ENCODE results near the gene CDKN1C.

CDKN1C gene

DNA sequence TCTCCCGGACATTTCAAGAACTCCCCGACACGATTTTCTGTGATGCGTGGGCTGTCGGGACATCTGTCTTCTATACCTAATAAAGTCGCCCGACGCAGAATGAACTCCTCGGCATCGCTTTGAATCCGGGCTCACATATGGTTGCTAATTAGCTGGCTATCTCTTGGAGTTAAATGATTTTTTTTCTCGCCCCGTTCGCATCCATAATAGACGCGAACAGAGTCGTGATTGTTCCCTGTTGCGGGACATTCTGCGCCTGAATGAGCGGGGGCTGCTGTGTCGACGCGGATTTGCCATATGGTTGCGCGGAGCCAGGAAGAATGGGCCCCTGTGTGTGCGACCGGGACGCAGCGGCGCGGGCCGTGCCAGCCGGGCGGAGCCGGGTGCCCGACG is 16.4 kb downstream of the CDKN1C start:
- DNase-seq (ENCODE audit: low read depth), result no peak

DNA sequence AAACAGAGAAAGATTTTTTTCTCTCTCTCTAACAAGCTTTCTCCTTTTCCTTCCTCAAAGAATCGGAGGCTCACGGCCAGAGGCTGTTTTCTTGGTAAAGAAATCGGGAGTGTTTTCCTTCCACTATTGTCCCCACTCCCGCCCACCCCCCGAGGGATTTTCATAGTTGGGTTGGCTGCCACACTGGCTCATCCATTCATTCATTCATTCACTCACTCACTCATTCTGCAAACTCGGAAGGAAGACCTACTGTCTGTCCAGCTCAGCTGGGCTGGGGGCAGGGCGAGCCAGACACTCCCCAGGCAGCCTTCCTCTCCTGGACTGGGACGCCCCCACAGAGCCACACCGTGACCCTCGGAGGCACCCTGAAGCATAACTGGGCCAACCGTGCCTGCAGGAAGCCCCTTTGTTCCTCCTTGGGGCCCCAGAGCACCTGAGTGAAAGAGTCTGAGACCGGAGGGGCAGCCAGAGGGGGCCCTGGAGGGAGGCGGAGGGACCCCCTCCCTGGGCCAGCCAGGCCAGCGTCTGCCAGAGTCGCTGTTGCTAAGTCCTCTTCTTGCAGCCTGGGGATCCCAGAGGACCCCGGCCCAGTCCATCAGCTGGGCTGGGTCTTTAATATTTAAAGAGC is 17.0 kb downstream of the CDKN1C start:
- DNase-seq (ENCODE audit: low read depth), result no peak

DNA sequence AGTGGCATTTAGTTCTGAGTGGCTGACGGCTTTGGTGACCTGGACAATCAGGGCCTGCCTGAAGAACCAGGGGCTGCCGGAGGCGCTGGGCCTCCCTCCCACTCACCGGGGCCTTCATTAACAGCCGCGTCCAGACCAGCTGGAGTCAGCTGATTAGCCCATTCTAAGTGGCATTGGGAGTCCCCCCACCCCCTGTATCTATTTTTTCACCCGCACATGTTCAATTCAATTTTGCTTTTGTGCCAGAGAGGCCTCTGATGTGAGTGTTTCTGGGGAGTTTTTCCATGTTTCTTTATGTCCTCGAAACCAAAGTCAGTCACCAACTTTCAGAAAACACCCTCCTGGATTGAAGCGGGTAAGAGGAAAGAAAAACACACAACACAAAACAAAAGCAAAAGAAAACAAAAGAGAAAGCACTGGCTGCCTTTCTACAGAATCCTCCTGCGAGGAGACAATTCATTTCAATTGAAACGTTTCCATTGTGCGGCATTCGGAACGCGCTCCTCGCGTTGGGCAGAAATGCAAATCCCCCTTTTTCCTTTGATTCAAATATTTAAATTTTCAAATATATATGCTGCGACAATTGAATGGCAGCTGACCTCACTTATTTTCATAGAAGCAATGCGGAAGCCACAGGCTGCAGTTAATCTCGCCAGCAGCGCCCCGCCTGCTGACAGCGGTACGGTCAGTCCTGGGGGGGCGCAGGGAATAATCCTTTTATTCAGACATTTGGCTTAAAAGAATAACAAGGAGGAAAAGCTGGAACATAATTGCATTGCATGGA is 17.7 kb downstream of the CDKN1C start:
- no peak for DNase-seq (ENCODE audit: low read depth)

DNA sequence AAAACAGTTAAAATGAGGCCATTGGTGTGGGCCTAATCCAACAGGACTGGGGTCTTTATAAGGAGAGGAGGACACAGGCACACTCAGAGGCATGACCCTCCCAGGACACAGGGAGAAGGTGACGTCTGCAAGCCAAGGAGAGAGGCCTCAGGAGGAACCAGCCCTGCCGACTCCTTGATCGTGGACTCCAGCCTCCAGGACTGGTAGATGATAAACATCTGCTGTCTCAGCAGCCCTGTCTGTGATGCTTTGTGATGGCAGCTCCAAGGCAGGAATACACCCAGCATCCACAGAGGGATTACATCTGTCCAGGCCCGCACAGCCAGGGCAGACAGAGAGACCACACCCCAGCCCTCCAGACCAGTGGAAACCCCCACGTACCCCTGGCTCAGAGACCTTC is 18.4 kb downstream of the CDKN1C start:
- DNase-seq (ENCODE audit: low read depth), result no peak

DNA sequence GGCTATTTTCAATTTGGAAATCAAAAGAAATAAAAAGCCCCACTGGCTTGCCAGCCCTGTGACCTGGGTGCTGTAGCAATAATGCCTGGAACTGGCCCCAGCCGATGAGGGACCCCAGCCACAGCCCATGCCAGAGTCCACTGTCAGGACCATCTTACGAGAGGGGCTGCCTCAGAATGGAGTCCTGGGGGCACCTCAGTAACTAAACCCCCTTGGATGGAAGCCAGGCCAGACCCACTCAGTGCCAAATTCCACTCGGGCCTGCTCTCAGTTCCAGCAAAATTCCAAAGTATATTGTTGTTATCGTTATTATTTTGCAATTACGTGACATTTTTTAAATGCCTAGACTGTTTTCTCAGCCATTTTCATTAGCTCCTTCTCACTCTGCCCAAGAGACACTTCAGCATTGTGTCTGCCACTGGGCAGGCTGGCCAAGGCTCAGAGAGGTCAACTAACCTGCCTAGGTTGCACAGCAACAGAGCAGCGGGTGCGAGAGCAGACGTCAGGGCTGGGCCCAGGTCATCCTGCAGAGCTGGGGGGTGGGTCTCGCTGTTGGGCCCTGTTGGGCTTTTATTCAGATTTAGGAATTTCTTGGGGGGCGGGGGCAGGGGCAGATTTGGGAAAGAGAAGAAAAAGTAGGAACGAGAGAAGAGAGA is 19.5 kb downstream of the CDKN1C start:
- DNase-seq (ENCODE audit: low read depth), result no peak

DNA sequence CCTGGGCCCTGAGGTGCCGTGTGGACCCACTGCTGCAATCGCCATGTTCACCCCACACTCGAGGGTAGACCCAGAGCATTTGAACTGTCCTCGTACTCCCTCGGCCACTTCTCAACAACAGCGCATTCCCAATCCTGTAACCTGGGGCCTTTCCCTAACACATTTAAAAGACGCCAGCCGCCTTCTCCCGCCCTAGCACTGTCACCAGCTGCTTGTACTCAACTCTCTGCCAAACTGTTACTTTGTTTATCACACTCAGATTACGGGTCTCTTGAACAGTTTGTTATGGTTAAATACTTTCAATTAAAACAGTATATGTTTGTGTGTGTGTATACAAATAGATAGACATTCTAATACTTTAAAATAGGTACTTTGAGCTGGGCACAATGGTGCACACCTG is 20.7 kb downstream of the CDKN1C start:
- no peak for DNase-seq (ENCODE audit: low read depth)

DNA sequence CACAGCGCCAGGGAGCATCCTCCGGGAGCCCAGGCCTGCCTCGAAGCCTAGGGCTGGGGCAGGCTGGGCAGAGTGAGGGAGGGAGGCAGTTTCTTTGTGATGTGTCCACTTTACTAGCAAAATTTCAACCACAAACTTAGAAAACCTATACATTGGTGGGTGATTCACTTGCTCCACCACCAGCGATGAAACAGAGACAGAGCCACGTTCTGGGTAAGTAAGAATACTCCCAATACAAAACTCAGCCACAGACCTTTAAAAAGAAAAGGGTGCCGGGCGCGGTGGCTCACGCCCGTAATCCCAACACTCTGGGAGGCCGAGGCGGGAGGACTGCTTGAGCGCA is 22.3 kb downstream of the CDKN1C start:
- no peak for DNase-seq (ENCODE audit: low read depth)

DNA sequence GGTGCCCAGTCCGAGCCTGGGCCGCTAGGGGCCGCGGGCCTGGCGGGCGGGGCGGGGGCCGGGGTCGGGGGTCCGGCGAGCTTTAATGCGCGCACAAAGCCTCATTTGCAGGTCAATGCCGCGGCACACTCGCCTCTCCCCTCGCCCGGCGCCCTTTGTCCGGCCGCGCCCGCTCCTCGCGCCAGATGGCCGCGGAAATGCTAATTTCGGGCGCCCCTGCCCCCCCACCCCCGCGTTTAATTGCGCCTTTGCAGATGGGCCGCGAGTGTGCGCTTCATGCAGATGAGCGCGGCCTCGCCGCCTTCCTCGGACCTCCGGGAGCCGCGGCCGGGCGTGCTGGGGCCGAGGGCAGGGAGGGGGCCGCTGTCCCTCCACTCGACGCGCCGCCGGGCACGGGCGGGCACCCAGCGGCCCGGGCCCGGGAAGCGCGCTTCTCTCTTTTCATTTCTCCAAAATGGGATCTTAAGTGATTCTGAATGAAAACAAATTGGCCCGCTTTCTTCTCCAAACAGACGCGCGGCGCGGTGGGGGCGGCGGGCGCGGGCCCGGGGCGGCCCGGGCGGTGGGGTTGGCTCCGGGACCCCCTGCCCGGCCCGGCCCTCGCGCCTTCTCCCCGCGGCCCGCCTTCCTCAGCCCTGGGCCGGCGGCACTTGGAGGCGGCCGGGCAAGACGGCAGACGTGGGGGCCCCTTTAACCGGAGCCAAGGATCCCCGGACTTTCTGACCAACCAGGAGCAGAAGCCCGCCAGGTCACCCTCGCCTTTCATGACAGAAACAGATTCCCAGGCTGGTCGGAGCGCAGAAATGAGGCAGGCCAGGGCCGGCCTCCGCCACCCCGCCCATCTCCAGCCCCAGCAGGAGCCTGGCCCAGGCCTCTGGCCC is 22.9 kb downstream of the CDKN1C start:
- DNase-seq (ENCODE audit: low read depth), result no peak

DNA sequence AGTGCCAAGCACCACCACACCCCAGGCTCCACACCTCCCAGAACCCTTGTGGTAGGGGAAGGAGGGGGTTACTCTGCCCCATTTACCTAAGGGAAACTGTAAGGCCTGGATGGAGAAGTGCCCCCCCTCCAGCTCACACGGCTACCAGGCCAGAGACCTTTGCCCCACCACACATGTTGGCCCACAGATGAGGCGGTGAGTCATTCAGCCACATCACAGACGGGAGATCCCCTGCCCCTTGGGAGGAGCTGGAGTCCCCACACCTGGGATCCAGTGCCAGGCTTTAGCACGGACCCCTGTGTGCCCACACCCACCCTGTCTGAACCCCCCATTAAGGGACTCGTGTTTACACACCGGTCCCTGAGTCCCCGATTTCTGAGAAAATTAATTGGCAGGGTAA is 24.9 kb downstream of the CDKN1C start:
- no peak for DNase-seq (ENCODE audit: low read depth)

DNA sequence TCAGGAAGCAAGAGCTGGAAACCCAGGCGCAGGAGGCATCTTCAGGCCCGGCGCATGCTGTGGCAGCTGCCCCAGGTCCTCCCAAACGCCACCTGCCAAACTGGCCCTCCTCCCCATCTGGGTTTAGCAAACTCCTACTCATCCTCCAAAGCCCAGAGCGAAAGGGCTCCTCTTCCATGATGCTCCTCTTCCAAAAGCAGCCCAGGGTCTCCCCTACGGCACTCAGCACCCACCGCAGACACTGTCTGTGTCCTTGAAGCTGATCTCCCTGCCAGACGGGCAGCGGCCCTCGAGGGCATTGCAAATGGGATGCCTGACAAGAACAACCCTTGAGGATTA is 25.9 kb downstream of the CDKN1C start:
- no peak for DNase-seq (ENCODE audit: low read depth)

DNA sequence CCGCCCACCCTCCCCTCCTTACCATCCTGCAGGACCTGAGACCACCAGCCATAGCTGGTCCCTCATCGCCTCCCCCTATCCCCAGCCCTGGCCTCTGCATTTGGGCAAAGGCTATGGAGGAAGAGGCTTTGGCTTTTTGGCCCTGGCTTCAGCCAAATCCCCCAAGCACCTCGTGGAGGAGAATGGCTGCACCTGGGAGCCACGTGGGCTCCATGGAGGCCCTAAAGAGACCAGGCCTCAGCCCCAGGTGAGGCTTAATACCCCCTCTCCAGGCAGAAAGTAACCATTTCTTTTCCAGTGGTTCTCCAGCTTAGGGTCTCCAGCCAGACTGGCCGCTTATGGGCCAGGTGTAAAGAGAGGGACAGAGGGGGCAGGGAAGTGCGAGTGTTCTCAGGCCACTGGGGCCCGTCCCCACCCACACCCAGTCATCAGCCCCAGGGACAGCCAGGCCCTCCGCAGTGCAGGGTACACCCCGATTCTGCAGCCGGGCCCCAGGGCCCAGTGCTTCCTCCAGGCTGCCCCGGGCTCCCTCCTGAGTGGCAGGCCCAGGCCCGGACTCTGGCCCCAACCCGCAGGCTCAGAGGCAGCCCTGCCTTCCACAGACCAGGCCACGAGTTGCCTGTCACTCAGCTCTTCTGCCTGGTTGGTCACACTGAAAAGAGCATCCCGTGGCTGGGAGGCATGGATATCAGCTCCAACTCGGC is 26.4 kb downstream of the CDKN1C start:
- DNase-seq (ENCODE audit: low read depth), result no peak

DNA sequence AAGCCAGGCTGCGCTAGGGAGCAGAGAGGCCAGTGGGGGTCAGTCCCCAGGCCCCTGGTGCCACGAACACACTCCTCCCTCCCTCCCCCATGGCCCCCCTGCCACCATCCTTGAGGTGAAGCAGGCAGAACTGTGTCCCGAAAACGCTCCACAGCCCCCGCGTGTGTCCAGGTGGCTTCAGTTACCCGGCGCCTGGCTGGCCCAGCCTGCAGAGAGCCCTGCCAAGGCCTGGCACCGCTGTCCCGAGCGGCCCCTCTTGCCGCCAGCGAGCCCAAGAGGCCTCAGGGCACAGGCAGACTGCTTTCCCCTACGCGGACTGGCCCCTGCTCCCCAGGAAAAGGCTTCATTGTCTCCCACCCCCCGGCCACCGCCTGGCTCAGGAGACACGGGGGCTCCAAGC is 27.7 kb downstream of the CDKN1C start:
- no peak for DNase-seq (ENCODE audit: low read depth)

DNA sequence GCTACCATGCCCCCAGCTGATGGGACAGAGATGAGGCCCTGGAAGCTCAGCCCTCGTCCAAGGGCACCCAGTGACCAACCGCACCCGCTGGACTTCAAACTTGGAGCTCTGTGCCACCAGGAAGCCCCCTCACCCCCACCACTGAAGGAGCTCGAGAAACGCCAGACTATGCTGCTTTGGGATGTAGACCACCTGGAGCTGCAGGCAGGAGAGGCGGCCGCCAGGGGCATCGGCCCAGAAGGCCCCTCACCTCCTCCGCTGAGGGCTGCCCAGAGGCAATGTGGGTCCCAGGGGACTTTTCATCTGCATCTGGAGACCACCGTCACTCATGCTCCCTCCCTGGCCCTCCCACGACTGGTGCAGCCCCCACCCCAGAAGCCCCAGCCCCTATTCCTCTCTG is 28.3 kb downstream of the CDKN1C start:
- no peak for DNase-seq (ENCODE audit: low read depth)

DNA sequence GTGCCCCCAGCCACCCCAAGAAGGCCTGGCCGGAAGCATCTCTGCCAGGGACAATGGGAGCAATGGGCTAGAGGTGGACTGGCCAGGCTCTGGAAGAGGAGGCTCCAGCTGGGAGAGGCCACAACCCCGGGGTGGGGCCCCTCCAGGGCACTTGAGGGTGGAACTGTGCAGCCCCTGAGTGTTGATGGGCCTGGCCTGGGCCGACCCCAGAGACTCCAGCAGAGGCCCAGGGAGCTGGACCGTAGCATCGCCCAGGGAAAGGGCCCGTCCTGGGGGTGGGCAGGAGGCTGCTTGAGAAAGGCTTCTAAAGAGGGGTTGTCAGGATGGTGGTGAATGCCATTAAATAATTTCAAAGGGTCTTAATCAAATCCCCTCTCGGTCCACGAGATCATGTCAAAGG is 30.4 kb downstream of the CDKN1C start:
- DNase-seq (ENCODE audit: low read depth), result no peak

DNA sequence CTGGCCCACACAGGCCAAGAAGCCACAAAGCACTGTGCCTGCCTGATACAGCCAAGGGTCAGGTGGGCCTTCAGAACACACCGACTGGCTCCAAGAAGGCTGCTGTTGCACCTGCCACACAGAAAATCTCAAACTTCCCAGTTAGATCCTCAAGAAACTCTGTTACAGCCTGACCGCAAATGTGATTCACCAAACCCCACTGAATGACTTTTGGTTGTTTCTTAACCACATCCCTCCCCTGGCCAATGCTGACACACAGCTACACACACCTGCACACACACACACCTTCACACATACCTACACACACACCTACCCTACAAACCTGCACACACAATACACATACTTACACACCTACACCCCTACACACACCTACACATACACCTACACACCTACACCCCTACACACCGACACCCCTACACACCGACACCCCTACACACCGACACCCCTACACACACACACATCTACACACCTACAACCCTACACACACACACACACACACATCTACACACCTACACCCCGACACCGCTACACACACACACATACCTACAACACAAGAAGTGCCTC is 31.5 kb downstream of the CDKN1C start:
- DNase-seq (ENCODE audit: low read depth), result no peak

DNA sequence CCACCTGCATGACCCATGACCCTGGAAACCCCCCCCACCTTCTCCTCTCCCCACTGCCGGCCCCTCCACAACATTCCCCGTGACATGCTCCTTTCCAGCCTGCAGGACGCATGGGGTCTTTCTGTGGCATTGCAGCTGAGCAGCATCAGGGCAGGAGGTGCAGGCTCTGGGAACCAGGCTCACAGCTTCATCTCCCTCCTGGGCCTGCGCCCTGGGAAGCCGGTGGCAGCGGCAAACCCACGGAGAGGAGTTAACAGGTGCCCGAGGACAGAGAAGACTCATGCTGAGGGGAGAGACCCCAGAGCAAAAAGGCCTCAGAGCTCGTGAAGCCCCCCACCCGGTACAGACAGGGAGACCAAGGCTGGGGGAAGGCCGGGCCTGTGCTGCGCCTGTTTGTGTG is 32.2 kb downstream of the CDKN1C start:
- no peak for DNase-seq (ENCODE audit: low read depth)

DNA sequence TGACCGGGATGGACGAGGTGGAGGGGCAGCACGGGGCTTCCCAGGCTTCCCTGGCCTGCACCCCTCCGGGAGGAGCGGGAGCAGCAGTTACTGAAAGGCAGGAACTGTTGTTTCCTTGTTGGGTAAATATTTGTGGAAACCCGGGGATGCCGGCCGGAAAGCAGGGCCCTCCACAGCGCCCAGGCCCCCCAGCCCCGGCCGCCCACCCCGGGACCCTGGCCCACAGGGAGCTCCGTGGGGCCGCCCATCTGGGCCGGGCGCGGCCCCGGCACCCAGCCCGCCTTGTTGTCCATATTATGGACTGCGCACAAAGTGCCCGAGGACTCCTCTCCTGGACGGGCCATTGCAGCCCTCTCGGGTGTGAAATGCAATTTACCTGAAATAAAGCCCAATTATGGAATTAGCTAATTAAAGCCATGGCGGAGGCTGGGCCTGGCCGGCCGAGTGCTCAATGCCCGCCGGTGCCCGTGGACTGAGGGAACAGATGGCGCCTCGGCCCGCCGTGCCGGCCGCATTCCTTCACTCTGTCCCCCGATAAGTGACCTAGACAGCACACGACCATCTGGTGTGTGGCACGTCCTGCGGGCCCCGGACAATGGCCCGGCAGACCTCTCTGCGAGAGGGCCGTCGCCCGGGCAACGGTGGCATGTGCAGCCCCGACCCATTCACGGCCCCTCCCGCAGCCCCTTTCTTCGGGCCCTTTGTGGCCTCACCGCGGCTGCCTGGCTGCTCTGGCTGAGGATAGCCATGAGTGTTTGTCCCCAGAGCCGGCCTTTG is 35.4 kb downstream of the CDKN1C start:
- DNase-seq (ENCODE audit: low read depth), result no peak

DNA sequence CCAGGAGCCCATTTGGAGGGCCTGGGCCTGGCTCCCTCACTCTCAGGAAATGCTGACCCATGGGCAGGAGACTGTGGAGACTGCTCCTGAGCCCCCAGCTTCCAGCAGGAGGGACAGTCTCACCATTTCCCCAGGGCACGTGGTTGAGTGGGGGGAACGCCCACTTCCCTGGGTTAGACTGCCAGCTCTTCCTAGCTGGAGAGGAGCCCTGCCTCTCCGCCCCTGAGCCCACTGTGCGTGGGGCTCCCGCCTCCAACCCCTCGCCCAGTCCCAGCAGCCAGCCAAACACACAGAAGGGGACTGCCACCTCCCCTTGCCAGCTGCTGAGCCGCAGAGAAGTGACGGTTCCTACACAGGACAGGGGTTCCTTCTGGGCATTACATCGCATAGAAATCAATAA is 37.1 kb downstream of the CDKN1C start:
- DNase-seq (ENCODE audit: low read depth), result no peak

DNA sequence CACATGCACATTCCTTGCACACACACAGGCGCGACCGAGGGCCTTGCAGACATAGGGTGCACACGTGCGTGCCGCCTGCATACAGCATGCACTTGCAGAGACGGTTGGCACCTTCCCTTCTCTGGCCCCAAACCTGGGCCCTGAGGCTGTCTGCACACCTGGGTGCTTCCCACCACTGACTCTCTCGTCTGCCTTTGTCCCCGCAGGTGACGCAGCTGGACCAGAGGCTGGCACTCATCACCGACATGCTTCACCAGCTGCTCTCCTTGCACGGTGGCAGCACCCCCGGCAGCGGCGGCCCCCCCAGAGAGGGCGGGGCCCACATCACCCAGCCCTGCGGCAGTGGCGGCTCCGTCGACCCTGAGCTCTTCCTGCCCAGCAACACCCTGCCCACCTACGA is 38.0 kb downstream of the CDKN1C start:
- no peak for DNase-seq (ENCODE audit: low read depth)

DNA sequence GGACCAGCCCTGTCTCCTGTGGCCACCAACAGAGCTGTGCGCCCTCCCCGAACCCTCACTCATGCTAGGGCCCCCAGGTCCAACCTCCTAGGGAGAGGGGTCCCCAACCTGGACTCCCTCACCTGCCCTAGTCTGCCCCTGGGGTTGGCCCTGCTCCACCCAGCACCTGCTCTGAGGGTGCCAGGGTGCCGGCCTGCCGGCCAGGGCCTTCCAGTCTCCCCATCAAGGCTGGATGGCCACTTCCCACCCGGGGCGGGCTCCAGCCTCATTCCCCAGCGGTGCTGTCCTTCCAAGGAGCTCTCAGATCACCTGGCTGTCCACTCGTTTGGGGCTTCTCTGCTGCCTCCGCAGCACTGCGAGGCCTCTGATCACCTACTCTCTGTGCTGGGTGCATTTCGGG is 39.1 kb downstream of the CDKN1C start:
- DNase-seq (ENCODE audit: low read depth), result no peak

DNA sequence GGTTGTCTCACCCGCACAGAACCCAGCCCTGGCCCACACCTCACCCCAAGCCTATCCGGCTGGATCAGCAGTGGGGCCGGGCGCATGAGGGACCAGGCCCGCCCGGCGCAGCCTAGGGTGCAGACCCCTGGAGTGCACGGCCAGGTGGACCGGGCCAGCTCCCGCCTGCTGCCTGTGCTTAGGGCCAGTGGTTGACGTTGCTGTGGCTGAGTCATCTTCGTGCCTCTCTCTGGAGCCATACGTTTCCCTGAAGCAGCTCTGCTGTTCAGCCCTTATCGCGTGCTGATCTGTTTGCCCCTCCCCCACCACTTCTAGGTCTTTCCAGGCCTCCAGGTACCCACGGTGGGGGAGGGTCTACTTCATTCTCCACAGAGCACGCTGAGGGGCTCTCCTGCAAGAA is 39.5 kb downstream of the CDKN1C start:
- DNase-seq (ENCODE audit: low read depth), result no peak
